Transverse colon (tissue), 4 donors: ENCODE data around the gene ZNF365.

Experiments
- CTCF ChIP-seq, 5 experiments: fragments of 200-600 bp in 3 of 5; fragments of 450-650 bp in 2 of 5; sonication (generic) in 3 of 5; IDR thresholded peaks; 1 replicate in 2 of 5; 2 replicates in 3 of 5; pipeline ENCODE4 v1.5.1; 2016 to 2017; ENCODE audit warnings: antibody characterized with exemption in 5 of 5, inconsistent platforms in 3 of 5, mild to moderate bottlenecking in 2 of 5, moderate library complexity in 1 of 5
- EP300 ChIP-seq: sonication (generic); formaldehyde crosslinking; IDR thresholded peaks from one replicate; pipeline ENCODE4 v1.6.1; 2017; ENCODE audit warnings: antibody characterized with exemption, low read depth
- POLR2A ChIP-seq: fragments of 450-650 bp; IDR thresholded peaks from one replicate; pipeline ENCODE4 v1.6.1; 2016; ENCODE audit warnings: antibody characterized with exemption, mild to moderate bottlenecking, moderate library complexity
- POLR2AphosphoS5 ChIP-seq, 3 donors: sonication (generic); formaldehyde crosslinking; IDR thresholded peaks; one replicate each; pipeline ENCODE4 v1.6.1; 2016; ENCODE audit warnings: antibody characterized with exemption in 3 of 3

DNA sequence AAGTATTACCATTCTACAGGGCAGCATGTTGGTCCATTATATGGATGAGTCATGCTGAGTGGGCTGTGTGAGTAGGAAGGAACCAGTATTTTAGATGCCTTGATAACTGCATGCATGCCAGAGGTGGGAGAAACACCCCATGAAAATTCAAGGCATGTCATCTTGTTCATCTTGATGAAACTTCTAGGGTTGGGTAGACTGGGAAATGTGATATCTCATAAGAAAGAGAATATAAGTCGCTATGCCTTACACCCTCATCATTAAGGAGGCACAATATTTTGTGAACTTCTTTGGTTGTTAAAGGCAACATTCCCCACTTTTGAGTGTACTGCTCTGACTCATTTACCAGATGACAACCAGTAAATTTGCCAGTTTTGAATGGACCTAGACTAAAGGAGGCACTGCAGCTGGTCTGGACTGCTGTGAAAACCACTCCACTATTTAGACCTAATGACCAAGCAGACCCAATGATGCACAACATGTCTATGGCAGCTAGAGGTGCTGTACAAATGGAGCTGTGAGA lies 48.0 kb downstream of the ZNF365 start:
- TF ChIP-seq CTCF (IDR thresholded peaks at IDR 0.05) = no peak
- TF ChIP-seq EP300 = no peak
- no peak for TF ChIP-seq POLR2A
- no peak for TF ChIP-seq POLR2AphosphoS5 (IDR thresholded peaks at IDR 0.05)
